GM23338 (cell line): ENCODE results near the gene CHST15. TPM values are rescaled to one million over a fixed set of nuclear protein-coding genes. Genes with fewer than 3 reads are reported as not detected.

Experiments
- ATAC-seq: fragments of 200-7000 bp; cut with Tn5 transposase; 3 replicates; pipeline ENCODE4 v1.9.1; 2020
- DNase-seq: peaks from one replicate; pipeline ENCODE4 v3.0.0-alpha.2; 2015; ENCODE audit warnings: low spot score
- H2AFZ ChIP-seq: fragments of 200-600 bp; sonication (generic); 2 replicates; pipeline ENCODE4 v1.8.0; 2016; ENCODE audit warnings: antibody characterized with exemption, mild to moderate bottlenecking, moderate library complexity
- H3F3A ChIP-seq: fragments of 200-600 bp; sonication (generic); replicated peaks from 2 replicates; pipeline ENCODE4 v1.8.0; 2017; ENCODE audit warnings: antibody characterized with exemption, mixed run types, low read depth
- H3K27ac ChIP-seq: fragments of 200-600 bp; sonication (generic); 2 replicates; pipeline ENCODE4 v1.6.1; 2016; ENCODE audit warnings: low read depth
- H3K27me3 ChIP-seq: fragments of 200-600 bp; sonication (generic); 2 replicates; pipeline ENCODE4 v1.8.0; 2016; ENCODE audit warnings: mild to moderate bottlenecking, mixed run types, moderate library complexity; ENCODE audit not compliant: insufficient read depth
- H3K36me3 ChIP-seq: fragments of 200-600 bp; sonication (generic); 2 replicates; pipeline ENCODE4 v1.8.0; 2016; ENCODE audit warnings: mild to moderate bottlenecking; ENCODE audit not compliant: insufficient read depth
- H3K4me1 ChIP-seq: fragments of 200-600 bp; sonication (generic); 2 replicates; pipeline ENCODE4 v1.8.0; 2016; ENCODE audit warnings: mild to moderate bottlenecking, moderate library complexity; ENCODE audit not compliant: insufficient read depth
- H3K4me2 ChIP-seq: fragments of 200-600 bp; sonication (generic); 2 replicates; pipeline ENCODE4 v1.7.1; 2017; ENCODE audit warnings: mixed run types
- H3K4me3 ChIP-seq: fragments of 200-600 bp; sonication (generic); 2 replicates; pipeline ENCODE4 v1.6.1; 2016; ENCODE audit warnings: mixed run types
- H3K79me2 ChIP-seq: fragments of 200-600 bp; sonication (generic); replicated peaks from 2 replicates; pipeline ENCODE4 v1.8.0; 2017; ENCODE audit warnings: mild to moderate bottlenecking; ENCODE audit not compliant: insufficient read depth
- H3K9me2 ChIP-seq: fragments of 200-600 bp; sonication (generic); 2 replicates; pipeline ENCODE4 v1.8.0; 2017; ENCODE audit not compliant: insufficient read depth
- H4K20me1 ChIP-seq: fragments of 200-600 bp; sonication (generic); replicated peaks from 2 replicates; pipeline ENCODE4 v1.8.0; 2017; ENCODE audit warnings: mild to moderate bottlenecking; ENCODE audit not compliant: insufficient read depth
- H3K27ac Mint-ChIP-seq: 2 replicates; pipeline ENCODE4 v1.8.0; 2020; ENCODE audit warnings: inconsistent platforms, mild to moderate bottlenecking, moderate library complexity, mixed read lengths
- H3K27me3 Mint-ChIP-seq: 3 replicates; pipeline ENCODE4 v1.8.0; 2022; ENCODE audit warnings: low read depth, mild to moderate bottlenecking, moderate library complexity, mixed read lengths, inconsistent platforms; ENCODE audit not compliant: insufficient read depth, poor library complexity
- H3K36me3 Mint-ChIP-seq: 3 replicates; pipeline ENCODE4 v1.8.0; 2021; ENCODE audit warnings: low read depth, mild to moderate bottlenecking, inconsistent platforms, moderate library complexity, mixed read lengths
- H3K4me1 Mint-ChIP-seq: 3 replicates; pipeline ENCODE4 v1.8.0; 2020; ENCODE audit warnings: mild to moderate bottlenecking, inconsistent platforms, mixed read lengths
- H3K4me3 Mint-ChIP-seq: 3 replicates; pipeline ENCODE4 v1.8.0; 2021; ENCODE audit warnings: moderate library complexity, mild to moderate bottlenecking, inconsistent platforms, mixed read lengths
- H3K9me3 Mint-ChIP-seq: 3 replicates; pipeline ENCODE4 v1.8.0; 2020; ENCODE audit warnings: moderate library complexity, mild to moderate bottlenecking, inconsistent platforms, mixed read lengths
- CREB1 ChIP-seq: fragments of 250-450 bp; sonication (Bioruptor Pico); IDR thresholded peaks from 2 replicates; pipeline ENCODE4 v1.5.0; 2020; ENCODE audit warnings: low read depth, mild to moderate bottlenecking, moderate library complexity
- JUNB ChIP-seq: IDR thresholded peaks from one replicate; pipeline ENCODE4 v1.6.1; 2016; ENCODE audit warnings: antibody characterized with exemption; ENCODE audit not compliant: unreplicated experiment
- POLR2AphosphoS5 ChIP-seq: IDR thresholded peaks from 2 replicates; pipeline ENCODE4 v1.6.1; 2016; ENCODE audit warnings: antibody characterized with exemption, low read depth
- ZNF114 ChIP-seq: fragments of 250-450 bp; sonication (Bioruptor Pico); IDR thresholded peaks from 2 replicates; pipeline ENCODE4 v1.5.0; 2020; ENCODE audit warnings: mild to moderate bottlenecking, moderate library complexity
- polyA plus RNA-seq: library from polyadenylated mRNA; unstranded; fragments of >200 nt; fragmentation: Nextera tagmentation; extraction: Ambion mirVana; gene quantifications from 2 replicates; pipeline ENCODE4 v1.2.1, GENCODE V29; 2016
- total RNA-seq: library from RNA; depleted of rRNA; stranded (reverse); fragments of >200 nt; shearing (Covaris generic); gene quantifications from 2 replicates; pipeline ENCODE4 v1.2.3, GENCODE V29; 2014
- TF ChIP-seq, protein P1 (sequence below): fragments of 250-450 bp; sonication (Bioruptor Pico); IDR thresholded peaks from 2 replicates; pipeline ENCODE4 v1.5.0; 2020; ENCODE audit warnings: mild to moderate bottlenecking, moderate library complexity
- TF ChIP-seq, protein P2 (sequence below): IDR thresholded peaks from one replicate; pipeline ENCODE4 v1.6.1; 2018; ENCODE audit warnings: antibody characterized with exemption; ENCODE audit not compliant: unreplicated experiment

The CHST15 gene
- total and polyA plus RNA-seq, 2 experiments from 2014 or later: 2.6 to 11.2 TPM

DNA sequence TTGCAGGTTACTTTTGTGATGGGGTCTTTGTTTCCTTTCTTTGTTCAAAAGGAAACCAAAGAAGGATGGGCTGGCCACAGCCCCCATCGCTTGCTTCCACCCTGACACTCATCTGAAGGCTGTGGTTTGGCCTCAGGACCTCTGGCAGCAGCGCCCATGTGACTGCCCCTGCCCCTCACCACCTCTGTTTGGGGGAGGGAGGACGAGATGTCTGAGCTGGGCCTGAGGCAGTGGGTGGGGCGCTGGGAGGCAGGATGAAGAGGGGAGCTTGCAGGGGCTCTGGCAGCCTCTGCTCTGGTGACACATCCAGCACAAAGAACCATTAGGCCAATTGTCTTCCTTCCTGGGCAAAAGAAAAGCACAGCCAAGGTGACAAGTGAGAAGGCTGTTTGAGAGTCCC, 15.9 kb upstream of the CHST15 start (continued):
- TF ChIP-seq, protein P1, sequence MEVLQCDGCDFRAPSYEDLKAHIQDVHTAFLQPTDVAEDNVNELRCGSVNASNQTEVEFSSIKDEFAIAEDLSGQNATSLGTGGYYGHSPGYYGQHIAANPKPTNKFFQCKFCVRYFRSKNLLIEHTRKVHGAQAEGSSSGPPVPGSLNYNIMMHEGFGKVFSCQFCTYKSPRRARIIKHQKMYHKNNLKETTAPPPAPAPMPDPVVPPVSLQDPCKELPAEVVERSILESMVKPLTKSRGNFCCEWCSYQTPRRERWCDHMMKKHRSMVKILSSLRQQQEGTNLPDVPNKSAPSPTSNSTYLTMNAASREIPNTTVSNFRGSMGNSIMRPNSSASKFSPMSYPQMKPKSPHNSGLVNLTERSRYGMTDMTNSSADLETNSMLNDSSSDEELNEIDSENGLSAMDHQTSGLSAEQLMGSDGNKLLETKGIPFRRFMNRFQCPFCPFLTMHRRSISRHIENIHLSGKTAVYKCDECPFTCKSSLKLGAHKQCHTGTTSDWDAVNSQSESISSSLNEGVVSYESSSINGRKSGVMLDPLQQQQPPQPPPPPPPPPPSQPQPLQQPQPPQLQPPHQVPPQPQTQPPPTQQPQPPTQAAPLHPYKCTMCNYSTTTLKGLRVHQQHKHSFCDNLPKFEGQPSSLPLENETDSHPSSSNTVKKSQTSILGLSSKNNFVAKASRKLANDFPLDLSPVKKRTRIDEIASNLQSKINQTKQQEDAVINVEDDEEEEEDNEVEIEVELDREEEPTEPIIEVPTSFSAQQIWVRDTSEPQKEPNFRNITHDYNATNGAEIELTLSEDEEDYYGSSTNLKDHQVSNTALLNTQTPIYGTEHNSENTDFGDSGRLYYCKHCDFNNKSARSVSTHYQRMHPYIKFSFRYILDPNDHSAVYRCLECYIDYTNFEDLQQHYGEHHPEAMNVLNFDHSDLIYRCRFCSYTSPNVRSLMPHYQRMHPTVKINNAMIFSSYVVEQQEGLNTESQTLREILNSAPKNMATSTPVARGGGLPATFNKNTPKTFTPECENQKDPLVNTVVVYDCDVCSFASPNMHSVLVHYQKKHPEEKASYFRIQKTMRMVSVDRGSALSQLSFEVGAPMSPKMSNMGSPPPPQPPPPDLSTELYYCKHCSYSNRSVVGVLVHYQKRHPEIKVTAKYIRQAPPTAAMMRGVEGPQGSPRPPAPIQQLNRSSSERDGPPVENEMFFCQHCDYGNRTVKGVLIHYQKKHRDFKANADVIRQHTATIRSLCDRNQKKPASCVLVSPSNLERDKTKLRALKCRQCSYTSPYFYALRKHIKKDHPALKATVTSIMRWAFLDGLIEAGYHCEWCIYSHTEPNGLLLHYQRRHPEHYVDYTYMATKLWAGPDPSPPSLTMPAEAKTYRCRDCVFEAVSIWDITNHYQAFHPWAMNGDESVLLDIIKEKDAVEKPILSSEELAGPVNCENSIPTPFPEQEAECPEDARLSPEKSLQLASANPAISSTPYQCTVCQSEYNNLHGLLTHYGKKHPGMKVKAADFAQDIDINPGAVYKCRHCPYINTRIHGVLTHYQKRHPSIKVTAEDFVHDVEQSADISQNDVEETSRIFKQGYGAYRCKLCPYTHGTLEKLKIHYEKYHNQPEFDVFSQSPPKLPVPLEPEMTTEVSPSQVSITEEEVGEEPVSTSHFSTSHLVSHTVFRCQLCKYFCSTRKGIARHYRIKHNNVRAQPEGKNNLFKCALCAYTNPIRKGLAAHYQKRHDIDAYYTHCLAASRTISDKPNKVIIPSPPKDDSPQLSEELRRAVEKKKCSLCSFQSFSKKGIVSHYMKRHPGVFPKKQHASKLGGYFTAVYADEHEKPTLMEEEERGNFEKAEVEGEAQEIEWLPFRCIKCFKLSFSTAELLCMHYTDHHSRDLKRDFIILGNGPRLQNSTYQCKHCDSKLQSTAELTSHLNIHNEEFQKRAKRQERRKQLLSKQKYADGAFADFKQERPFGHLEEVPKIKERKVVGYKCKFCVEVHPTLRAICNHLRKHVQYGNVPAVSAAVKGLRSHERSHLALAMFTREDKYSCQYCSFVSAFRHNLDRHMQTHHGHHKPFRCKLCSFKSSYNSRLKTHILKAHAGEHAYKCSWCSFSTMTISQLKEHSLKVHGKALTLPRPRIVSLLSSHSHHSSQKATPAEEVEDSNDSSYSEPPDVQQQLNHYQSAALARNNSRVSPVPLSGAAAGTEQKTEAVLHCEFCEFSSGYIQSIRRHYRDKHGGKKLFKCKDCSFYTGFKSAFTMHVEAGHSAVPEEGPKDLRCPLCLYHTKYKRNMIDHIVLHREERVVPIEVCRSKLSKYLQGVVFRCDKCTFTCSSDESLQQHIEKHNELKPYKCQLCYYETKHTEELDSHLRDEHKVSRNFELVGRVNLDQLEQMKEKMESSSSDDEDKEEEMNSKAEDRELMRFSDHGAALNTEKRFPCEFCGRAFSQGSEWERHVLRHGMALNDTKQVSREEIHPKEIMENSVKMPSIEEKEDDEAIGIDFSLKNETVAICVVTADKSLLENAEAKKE (CRISPR knock-in tag): no peak

DNA sequence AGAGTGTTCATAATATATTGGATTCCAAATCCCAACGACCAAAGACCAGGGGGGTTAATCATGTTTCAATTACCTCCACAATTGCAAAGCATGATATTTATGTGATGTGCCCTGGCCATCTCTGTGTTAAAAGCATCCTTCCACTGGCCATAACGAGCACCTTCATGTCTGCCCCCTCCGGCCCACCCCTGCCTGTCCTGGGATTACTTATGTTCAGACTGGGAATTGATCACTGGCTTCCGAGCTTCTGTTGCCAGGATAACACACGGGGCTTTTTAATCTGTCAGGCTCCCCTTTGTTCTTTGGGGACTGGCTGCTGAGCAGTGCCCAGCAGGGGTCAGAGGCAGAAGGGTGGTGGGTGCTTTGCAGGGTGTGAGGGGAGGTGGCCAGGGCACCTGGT, 13.7 kb upstream of the CHST15 start:
- Histone ChIP-seq H3F3A (no peaks in the 10 kb centered on the region), H3K4me2 (no peak overlapping the region)
- TF ChIP-seq CREB1 (CRISPR knock-in tag) (no peak), JUNB (no peak), ZNF114 (CRISPR knock-in tag) (no peak), POLR2AphosphoS5 (no peak)
- TF ChIP-seq, protein P2, sequence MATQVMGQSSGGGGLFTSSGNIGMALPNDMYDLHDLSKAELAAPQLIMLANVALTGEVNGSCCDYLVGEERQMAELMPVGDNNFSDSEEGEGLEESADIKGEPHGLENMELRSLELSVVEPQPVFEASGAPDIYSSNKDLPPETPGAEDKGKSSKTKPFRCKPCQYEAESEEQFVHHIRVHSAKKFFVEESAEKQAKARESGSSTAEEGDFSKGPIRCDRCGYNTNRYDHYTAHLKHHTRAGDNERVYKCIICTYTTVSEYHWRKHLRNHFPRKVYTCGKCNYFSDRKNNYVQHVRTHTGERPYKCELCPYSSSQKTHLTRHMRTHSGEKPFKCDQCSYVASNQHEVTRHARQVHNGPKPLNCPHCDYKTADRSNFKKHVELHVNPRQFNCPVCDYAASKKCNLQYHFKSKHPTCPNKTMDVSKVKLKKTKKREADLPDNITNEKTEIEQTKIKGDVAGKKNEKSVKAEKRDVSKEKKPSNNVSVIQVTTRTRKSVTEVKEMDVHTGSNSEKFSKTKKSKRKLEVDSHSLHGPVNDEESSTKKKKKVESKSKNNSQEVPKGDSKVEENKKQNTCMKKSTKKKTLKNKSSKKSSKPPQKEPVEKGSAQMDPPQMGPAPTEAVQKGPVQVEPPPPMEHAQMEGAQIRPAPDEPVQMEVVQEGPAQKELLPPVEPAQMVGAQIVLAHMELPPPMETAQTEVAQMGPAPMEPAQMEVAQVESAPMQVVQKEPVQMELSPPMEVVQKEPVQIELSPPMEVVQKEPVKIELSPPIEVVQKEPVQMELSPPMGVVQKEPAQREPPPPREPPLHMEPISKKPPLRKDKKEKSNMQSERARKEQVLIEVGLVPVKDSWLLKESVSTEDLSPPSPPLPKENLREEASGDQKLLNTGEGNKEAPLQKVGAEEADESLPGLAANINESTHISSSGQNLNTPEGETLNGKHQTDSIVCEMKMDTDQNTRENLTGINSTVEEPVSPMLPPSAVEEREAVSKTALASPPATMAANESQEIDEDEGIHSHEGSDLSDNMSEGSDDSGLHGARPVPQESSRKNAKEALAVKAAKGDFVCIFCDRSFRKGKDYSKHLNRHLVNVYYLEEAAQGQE: no peak
- TF ChIP-seq, protein P1 (CRISPR knock-in tag): no peak

More for the DNA sequence above, 13.7 kb upstream of the CHST15 start:
- DNase-seq (no peak), ATAC-seq (no peak)
- H3K27ac ChIP-seq: no peak overlapping the region
- peaks cover 8% of the 10 kb centered on the region for H3K4me1 Mint-ChIP-seq
- H3K79me2 ChIP-seq: no peaks in the 10 kb centered on the region
- no peaks in the 10 kb centered on the region for H3K4me1 ChIP-seq
- no peaks in the 10 kb centered on the region for H4K20me1 ChIP-seq
- no peaks in the 10 kb centered on the region for H3K27me3 ChIP-seq
- no peaks in the 10 kb centered on the region for H3K36me3 Mint-ChIP-seq
- H3K27ac Mint-ChIP-seq: no peak overlapping the region
- no peaks in the 10 kb centered on the region for H3K9me3 Mint-ChIP-seq
- H3K4me3 ChIP-seq: no peak overlapping the region
- peaks cover 4% of the 10 kb centered on the region for H3K27me3 Mint-ChIP-seq
- H2AFZ ChIP-seq: no peak overlapping the region
- peaks cover 8% of the 10 kb centered on the region; the same call in 1 of the 2 replicates for H3K9me2 ChIP-seq
- H3K4me3 Mint-ChIP-seq: no peak overlapping the region
- no peaks in the 10 kb centered on the region for H3K36me3 ChIP-seq
